Skin of body (tissue), 2 donors: ENCODE results near the gene MTERF4. TPM values are rescaled to one million over a fixed set of nuclear protein-coding genes. Genes with fewer than 3 reads are reported as not detected.

Experiments
- DNase-seq: peaks from one replicate; lab custom pipeline; 2025; lab: John Stamatoyannopoulos, UW
- total RNA-seq: library from RNA; depleted of rRNA; stranded (reverse); fragments of >200 nt; gene quantifications from one replicate; pipeline ENCODE4 v1.2.3, GENCODE V29; 2014

Gene MTERF4
- total RNA-seq, 1 donor from 2014 or later, result 37.8 TPM

- no peak for DNase-seq
Measured at GRCh38 chr2:241070361-241070760, 31.7 kb downstream of the MTERF4 start.

- DNase-seq, result no peak
Measured at GRCh38 chr2:241069821-241070281, 32.2 kb downstream of the MTERF4 start.

DNA sequence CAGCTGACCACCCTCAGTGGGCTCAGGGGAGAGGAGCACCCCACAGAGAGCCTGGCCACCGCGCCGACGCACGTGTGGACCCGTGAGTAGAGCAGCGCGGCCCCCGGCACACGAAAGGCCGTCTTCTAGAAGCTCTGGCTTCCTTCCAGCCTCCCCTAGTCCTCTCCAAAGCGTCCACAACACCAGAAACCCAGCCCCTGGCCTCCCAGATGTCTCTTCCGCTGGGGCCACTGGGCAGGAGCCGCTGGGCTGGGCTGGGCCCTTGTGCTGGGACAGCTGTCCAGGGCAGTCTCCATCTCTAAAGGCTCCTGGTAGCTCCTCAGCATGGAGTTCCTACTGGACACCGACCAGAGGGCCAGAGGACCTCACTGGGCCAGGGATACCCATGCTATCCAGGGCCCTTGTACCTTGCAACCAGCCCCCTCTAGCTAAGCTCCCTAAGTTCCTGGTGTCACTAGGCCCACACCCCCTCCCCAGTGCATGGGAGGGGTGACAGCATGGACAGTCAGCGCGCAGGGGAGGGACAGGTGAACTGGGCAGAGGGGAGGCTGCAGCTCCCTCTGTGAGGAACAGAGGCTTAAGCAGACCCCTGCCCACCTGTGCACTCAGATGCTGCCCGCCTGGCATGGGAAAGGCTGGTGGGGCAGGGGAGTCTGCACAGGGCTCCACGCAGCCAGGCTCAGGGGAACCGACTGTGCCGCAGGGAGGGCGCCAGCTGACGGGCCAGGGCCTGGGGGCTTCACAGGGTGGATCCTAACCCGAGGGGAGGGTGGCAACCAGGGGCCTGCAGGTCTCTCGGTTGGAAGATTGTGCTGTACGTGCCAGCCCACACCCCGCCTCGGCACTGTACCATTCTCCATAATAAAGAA lies 32.9 kb downstream of the MTERF4 start:
- DNase-seq, result no peak

DNA sequence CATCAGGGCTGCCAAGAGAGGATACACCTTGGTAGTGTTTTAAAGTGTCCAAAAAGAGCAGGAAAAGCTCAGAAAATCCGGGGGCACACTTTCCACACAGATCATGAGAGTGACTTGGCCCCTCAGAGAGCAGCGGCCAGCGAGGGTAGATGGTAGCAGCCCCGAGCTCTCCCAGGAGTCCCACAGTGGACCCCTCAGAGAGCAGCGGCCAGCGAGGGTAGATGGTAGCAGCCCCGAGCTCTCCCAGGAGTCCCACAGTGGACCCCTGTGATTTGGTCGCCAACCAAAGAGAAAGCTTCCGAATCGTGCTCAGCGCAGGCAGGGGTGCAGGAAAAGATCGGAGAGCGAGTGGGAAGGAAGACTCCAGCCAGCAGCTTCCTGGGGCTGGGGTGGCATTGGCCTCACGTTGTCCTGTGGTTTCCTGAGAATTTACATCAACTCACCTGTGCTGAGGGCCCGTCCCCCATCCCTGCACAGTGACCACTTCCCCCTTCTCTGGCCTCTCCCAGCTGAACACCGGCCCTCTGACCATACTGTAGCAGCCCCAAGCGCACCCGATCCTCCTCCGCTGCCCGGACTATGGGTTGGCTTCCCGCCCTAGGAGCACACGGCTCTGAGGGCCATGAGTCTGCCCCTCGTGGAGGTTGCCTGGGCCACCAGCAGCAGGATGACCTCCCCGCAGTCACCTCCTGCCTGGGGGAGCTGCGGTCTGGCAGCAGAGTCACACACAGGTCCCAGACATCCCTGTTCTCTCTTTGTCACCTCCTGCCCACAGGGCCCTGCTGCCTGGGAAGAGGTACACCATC lies 33.7 kb downstream of the MTERF4 start:
- no peak for DNase-seq

- no peak for DNase-seq
Measured at GRCh38 chr2:241067501-241068135, 34.5 kb downstream of the MTERF4 start.

GRCh38 chr2:241066893-241067341 lies 35.2 kb downstream of the MTERF4 start:
- no peak for DNase-seq

DNA sequence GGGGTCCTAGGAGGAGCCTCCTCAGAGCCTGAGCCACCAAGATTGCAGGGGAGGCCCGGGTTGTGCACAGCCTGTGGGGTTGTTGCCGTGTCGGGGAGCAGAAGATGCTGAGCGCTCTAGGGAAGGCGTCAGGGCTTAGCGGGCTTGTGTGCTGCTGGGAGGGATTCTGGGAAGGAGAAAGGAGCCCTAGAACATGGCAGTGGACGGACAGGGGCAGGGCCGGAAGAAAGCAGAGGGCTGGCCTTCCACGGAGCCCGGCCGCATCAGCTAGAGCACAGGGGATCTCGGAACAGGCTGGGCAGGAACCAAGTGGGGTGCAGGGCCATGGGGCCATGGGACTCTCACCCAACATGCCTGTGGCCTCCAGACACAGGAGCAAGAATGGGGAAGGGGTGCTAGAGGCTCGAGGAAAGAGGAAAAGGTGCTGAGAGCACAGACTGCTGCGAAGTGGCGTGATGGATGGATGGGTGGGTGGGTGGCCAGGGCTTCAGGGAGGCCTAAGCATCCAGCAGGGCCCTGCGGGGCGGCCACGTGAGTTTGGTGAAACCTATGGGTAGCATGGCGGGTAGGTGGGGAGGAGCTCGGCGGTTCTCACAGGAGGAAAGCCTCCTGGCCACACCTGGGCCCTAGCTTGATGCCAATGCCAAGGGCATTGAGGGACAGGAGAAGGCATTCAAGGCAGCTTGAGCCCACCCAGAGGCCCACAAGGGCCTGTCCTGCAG lies 35.8 kb downstream of the MTERF4 start:
- DNase-seq, result no peak

GRCh38 chr2:241065355-241065803 lies 36.7 kb downstream of the MTERF4 start:
- no peak for DNase-seq

- DNase-seq, result no peak
Measured at GRCh38 chr2:241064802-241065354, 37.2 kb downstream of the MTERF4 start.

- DNase-seq, result no peak
Measured at GRCh38 chr2:241064008-241064801, 37.9 kb downstream of the MTERF4 start.

DNA sequence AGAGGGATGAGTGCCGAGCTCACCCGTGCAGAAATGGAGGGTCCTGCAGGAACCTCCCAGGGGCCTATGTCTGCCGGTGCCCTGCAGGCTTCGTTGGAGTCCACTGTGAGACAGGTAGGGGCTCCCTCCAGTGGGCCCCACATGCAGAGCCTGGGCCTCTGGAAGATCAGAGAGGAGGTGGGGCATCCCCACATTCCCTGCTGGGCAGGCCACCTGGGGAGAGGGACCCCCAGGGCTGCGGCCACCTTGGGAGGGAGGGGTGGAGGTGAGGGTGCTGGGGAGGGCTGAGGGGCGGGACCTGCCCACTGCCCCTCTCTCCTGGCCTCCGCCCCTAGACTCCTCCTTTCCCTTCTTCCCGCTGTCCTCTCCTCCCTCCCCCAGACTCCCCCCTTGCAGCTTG lies 38.5 kb downstream of the MTERF4 start:
- no peak for DNase-seq

DNA sequence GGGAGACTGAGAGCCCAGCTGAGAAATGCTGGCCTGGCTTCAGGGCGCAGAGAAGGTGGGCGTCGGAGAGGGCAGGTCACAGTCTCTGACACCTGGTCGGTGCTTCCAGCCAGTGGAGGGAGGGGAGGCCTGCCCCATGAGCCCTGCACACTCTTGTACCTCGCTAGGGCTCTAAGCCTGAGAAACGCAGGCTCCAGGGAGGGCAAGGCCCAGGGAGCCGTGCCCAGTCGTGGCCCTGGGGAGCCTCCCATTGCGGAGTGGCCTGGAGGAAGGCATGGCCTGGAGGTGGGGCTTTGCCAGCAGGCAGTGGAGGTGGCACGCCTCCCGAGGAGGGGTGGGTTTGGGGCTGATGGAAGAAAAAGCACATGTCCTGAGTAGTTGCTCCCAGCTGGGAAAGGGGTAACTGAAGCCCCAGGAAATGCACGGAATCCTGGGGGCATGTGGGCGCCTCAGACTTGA lies 39.0 kb downstream of the MTERF4 start:
- DNase-seq, result no peak

DNA sequence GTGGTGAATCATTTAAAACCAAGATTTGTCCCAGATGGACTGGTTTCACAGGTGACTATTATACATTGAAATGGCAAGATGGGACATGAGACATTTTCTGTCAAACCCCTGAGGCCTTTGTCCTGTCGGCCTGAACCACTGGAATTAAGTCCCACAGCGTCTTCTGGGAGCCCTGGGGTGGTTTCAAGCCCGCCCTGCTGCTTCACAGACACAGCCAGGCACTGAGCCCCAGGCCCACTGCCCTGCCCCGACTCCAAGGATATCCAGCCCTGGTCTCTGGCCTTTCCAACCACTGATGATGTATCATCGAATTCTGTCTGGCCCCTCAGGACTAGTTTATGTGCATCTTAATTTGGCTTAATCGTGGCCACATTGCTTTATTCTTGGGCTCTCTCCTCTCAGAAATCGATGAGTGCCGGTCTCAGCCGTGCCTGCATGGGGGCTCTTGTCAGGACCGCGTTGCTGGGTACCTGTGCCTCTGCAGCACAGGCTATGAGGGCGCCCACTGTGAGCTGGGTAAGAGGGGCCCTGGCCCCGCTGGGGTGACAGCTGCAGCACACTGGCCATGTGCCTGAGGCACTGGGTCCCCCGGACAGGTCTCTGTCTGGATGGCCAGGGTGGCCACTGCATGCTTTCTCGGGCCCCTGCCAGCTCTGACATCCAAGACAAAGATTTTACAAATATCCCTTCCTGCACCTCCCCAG lies 39.5 kb downstream of the MTERF4 start:
- DNase-seq, result no peak

GRCh38 chr2:241061275-241061674 lies 40.8 kb downstream of the MTERF4 start:
- no peak for DNase-seq

DNA sequence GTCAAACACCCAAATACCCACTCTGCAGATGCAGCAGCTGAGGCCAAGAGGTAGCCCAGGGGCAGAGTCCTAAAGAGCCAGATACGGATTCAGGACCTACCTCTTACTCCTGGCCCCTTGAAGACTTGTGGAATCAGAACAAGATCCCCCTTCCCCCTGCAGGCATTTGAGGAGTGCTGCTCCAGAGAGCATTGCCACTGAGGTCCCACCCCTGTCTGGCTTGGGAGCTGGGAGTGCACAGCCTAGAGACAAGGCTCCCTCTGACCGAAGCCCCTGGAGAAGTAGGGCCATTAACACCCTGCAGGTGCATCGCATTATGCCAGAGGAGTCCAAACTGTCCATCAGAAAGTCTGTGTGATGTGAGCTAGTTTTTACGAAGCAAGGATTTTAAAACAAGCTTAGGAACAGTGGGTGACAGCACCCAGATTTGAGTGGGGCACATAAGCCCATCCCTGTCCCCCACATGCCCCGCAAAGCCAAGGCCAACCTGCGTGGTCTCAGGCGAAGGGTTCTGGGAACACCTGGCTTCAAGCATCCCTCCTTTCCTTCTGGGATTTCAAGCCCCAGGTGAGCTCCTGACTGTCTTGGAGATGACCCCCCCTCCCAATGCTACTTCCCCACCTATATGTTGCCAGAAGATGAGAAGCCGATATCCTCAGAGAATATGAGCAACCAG lies 48.4 kb downstream of the MTERF4 start:
- DNase-seq, result no peak

DNA sequence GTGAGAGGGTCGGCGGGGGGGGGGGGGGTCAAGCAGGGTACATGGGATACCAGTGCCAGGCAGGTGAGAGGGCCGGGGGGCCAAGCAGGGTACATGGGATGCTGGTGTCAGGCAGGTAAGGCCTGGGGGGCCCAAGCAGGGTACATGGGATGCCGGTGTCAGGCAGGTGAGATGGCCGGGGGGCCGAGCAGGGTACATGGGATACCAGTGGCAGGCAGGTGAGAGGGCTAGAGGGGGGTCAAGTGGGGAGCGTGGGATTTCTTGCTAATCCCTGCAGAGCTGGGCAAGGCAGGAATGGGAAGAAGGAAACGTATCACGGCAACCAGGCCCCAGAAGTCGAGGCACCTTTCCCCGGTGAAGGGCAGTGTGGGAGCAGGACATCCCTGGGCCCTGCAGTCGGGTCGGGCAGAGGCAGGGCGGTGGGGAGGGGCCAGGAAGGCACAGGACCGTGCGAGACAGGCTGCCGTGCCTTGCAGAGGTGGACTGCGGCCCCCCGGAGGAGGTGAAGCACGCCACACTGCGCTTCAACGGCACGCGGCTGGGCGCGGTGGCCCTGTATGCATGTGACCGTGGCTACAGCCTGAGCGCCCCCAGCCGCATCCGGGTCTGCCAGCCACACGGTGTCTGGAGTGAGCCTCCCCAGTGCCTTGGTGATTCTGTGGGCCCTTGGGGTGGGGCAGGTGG lies 49.3 kb downstream of the MTERF4 start:
- DNase-seq, result no peak

DNA sequence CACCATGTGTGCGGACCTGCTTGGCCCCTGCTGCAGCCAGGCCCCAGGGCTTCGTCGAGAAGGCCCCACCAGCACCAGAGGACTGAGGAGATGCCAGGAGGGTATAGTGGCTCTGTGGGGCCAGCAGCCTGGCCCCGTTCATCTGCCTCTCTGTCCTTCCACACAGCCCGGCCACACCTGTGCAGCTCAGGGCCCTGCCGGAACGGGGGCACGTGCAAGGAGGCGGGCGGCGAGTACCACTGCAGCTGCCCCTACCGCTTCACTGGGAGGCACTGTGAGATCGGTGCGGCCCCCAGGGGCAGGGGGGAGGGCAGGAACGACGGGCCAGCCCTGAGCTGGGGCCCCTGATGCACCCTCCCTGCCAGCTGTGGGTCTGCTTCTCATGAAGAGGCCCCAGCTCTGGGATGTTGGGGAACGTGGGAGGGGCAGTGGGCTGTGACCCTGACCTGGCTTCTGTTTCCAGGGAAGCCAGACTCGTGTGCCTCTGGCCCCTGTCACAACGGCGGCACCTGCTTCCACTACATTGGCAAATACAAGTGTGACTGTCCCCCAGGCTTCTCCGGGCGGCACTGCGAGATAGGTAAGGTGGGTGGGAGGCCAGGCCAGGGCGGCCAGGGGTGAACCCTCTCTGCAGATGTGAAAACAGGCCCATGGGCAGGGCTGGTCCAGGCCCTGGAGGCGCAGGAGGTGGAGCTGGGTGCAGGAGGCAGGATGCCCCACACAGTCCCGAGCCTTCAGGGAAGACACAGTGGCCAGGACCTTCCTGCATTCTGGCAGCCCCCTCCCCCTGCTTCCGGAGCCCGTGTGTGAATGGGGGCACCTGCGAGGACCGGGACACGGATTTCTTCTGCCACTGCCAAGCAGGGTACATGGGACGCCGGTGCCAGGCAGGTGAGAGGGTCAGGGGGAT lies 50.3 kb downstream of the MTERF4 start:
- DNase-seq, result no peak
